ENCODE results near the gene NCOR1. TPM values are rescaled to one million over a fixed set of nuclear protein-coding genes. Genes with fewer than 3 reads are reported as not detected.
A peak's percentile ranks its signal among the peaks of the same experiment; 100 is the strongest.
"Not testable (repeated sequence)": the region's sequence is repeated elsewhere in the genome, so short reads cannot be mapped to it uniquely, and the experiment has no call there.

The NCOR1 gene
- total and polyA plus RNA-seq, 4 experiments from 2014 or later = 26.4 to 169 (median 162) TPM

DNA sequence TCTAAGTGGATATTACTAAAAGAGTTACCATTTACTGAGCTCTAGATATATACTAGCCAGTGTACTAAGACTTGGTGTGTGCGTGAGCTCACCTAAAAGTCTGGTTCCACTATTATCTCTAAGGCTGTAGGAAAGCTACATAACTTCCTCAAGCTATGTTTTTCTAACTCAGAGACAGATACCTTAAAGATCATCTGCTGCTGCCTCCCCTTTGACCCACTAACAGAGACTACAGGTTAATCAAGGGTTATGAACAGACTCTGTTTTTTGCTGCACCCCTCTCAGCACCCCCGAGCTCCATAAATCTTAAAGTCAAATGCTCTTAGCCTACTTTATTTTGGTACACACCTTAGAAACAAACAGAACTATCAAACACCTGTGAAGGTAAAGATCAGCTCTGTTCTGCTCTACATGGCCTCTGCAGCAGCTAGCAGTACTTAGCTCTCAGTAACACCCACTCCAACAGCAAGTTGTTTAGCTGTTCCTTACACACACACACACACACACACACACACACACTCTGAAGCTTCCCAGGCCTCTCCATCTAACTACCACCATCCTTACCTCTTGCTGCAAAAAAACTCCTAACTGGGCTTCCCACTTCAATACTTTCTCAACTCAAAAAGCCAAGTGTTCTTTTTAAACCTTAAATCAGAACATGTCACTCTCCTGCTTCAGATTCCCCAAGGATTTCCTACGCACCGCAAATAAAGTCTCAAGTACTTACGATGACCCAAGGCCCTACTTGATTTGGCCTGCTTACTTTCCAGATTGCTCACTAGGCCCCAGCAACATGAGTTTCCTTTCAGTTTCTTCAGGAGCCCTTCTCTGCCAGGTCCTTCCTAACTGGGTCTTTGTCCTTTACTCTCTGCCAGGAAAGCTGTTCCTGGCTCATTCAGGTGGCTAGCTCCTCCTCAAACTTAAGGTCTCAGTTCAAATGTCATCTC is 12.5 kb downstream of the NCOR1 start:
- DNase-seq; H3K27me3 Mint-ChIP-seq; H3K9me3 Mint-ChIP-seq; H3K9me3 ChIP-seq (ENCODE audit: control insufficient read depth in 1 of 2, low read length in 2 of 2); H3K36me3 ChIP-seq (ENCODE audit: insufficient read depth, low read length); intact Hi-C loops (cut with micrococcal nuclease); H3K27me3 ChIP-seq (ENCODE audit: insufficient read depth, low read length); H3K4me3 ChIP-seq (ENCODE audit: low read length in 2 of 2); H3K36me3 Mint-ChIP-seq: not testable (repeated sequence)
- Histone ChIP-seq H3K27ac (ENCODE audit: low read depth, low read length) (peak overlapping the region; percentile 26), H3K4me1 (ENCODE audit: insufficient read depth, low read length) (peaks cover 57% of the 10 kb centered on the region)
- H3K4me1 Mint-ChIP-seq = peaks cover 45 to 81% (median 62%) of the 10 kb centered on the region in 4 donors
- ChIA-PET POLR2A (ENCODE audit: partially characterized antibody) (interaction anchor here (1.4 kb wide), 1 partner anchor 12 kb away, joined by 4 read pairs; the partner anchor contains the start of gene NCOR1), CTCF (ENCODE audit: partially characterized antibody) (interaction anchor here (0.9 kb wide), 1 partner anchor 149 kb away, joined by 3 read pairs; no protein-coding TSS in a partner anchor)
- H3K27ac Mint-ChIP-seq = peak overlapping the region; percentile 10 to 81 (median 67)
- peak overlapping the region in 7 of 8 donors; percentile 3 to 64 (median 16) for H3K4me3 Mint-ChIP-seq

DNA sequence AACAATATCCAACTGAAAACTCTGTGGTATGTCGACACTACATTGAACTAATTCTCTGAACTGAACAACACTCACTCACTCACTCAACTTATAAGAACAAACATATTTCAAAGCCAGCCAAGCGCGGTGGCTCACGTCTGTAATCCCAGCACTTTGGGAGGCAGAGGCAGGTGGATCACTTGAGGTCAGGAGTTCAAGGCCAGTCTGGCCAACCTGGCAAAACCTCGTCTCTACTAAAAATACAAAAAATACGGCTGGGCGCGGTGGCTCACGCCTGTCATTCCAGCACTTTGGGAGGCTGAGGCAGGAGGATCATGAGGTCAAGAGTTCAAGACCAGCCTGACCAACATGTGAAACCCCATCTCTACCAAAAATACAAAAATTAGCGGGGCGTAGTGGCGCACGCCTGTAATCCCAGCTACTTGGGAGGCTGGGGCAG is 13.6 kb downstream of the NCOR1 start:
- not testable (repeated sequence) for H3K4me3 ChIP-seq (ENCODE audit: low read length in 2 of 2)
- POLR2A ChIA-PET (ENCODE audit: partially characterized antibody) = interaction anchor here (1.4 kb wide), 1 partner anchor 14 kb away, joined by 4 read pairs; the partner anchor contains the start of gene NCOR1

DNA sequence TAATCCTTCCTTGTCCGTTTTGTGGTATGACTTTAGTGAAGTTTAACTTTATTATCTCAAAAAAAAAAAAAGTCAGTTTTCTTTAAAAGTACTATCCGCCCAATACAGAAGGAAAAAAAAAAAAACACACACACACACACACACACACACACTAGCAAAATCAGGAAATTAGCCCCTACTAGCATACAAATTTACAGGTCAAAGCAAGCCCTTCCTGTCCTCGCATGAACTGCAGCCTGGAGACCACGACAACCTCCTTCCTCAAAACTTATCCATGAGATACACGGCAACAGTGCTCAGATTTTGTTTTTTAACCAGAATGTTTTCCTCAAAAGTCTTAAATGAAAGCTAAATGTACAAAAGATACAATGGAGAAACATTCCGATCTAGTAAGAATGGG is 16.2 kb downstream of the NCOR1 start:
- no peak for DNase-seq
- ChIA-PET POLR2A (ENCODE audit: partially characterized antibody) (no interaction called here), CTCF (ENCODE audit: partially characterized antibody) (interaction anchor here (1.3 kb wide), 1 partner anchor 15 kb away, joined by 3 read pairs; no protein-coding TSS in a partner anchor)
- intact Hi-C loops (cut with micrococcal nuclease) = no loop called here
- Mint-ChIP-seq H3K27me3 (no peaks in the 10 kb centered on the region), H3K36me3 (peaks cover 15 to 17% of the 10 kb centered on the region in 2 donors), H3K4me1 (peaks cover 40 to 76% (median 53%) of the 10 kb centered on the region in 4 donors), H3K4me3 (peak overlapping the region in 4 of 8 donors; percentile 9 to 68 (median 58)), H3K27ac (peak overlapping the region; percentile 18 to 86 (median 61)), H3K9me3 (peaks cover 0 to 2% (median 0%) of the 10 kb centered on the region in 8 donors)
- no peaks in the 10 kb centered on the region for H3K9me3 ChIP-seq (ENCODE audit: control insufficient read depth in 1 of 2, low read length in 2 of 2)
- H3K27me3 ChIP-seq (ENCODE audit: insufficient read depth, low read length) = no peaks in the 10 kb centered on the region
- H3K27ac ChIP-seq (ENCODE audit: low read depth, low read length) = no peak overlapping the region
- H3K36me3 ChIP-seq (ENCODE audit: insufficient read depth, low read length) = no peaks in the 10 kb centered on the region
- H3K4me3 ChIP-seq (ENCODE audit: low read length in 2 of 2) = no peak overlapping the region
- peaks cover 54% of the 10 kb centered on the region for H3K4me1 ChIP-seq (ENCODE audit: insufficient read depth, low read length)

More for the DNA sequence above, 13.6 kb downstream of the NCOR1 start:
- CTCF ChIA-PET (ENCODE audit: partially characterized antibody) = interaction anchor here (0.9 to 1.2 kb wide), 2 partner anchors 12 to 148 kb away, joined by 3 to 4 read pairs; no protein-coding TSS in a partner anchor
- DNase-seq; H3K36me3 Mint-ChIP-seq; H3K27me3 Mint-ChIP-seq; H3K27ac ChIP-seq (ENCODE audit: low read depth, low read length); H3K27me3 ChIP-seq (ENCODE audit: insufficient read depth, low read length); H3K9me3 Mint-ChIP-seq; H3K9me3 ChIP-seq (ENCODE audit: control insufficient read depth in 1 of 2, low read length in 2 of 2); intact Hi-C loops (cut with micrococcal nuclease); H3K36me3 ChIP-seq (ENCODE audit: insufficient read depth, low read length): not testable (repeated sequence)
- Mint-ChIP-seq H3K4me3 (peak overlapping the region in 1 of 8 donors; percentile 48), H3K27ac (peak overlapping the region in 5 of 7 donors; percentile 57 to 84 (median 73)), H3K4me1 (peaks cover 45 to 82% (median 59%) of the 10 kb centered on the region in 4 donors)
- peaks cover 57% of the 10 kb centered on the region for H3K4me1 ChIP-seq (ENCODE audit: insufficient read depth, low read length)

DNA sequence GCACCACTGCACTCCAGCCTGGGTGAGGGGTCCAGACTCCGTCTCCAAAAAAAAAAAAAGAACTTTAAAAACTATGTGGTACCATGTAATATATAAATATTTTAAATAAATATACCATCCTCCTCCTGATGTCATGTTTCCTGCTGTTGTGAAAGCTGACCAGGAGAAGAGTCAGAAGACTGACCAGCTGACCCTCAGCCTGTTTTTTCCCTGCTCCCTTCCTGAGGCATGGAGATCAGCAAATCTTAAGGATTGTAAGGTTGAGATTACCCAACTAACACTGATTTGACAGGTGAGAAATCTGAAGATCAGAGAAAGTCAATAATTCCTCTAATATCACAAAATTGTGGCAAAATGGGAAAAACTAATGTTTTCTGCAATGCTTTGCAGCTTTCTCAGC is 18.1 kb downstream of the NCOR1 start:
- no peak overlapping the region for H3K27ac ChIP-seq (ENCODE audit: low read depth, low read length)
- no peak for DNase-seq
- H3K4me3 ChIP-seq (ENCODE audit: low read length in 2 of 2) = no peak overlapping the region
- ChIA-PET POLR2A (ENCODE audit: partially characterized antibody) (no interaction called here), CTCF (ENCODE audit: partially characterized antibody) (no interaction called here)
- H3K36me3 ChIP-seq (ENCODE audit: insufficient read depth, low read length) = peaks cover 7% of the 10 kb centered on the region
- H3K4me3 Mint-ChIP-seq = no peak overlapping the region
- H3K27me3 Mint-ChIP-seq = no peaks in the 10 kb centered on the region
- intact Hi-C loops (cut with micrococcal nuclease) = no loop called here
- no peaks in the 10 kb centered on the region for H3K9me3 ChIP-seq (ENCODE audit: control insufficient read depth in 1 of 2, low read length in 2 of 2)
- H3K4me1 ChIP-seq (ENCODE audit: insufficient read depth, low read length) = peaks cover 46% of the 10 kb centered on the region
- peak overlapping the region in 2 of 7 donors; percentile 52 to 82 for H3K27ac Mint-ChIP-seq
- peaks cover 36 to 64% (median 46%) of the 10 kb centered on the region in 4 donors for H3K4me1 Mint-ChIP-seq
- H3K36me3 Mint-ChIP-seq = peaks cover 28 to 30% of the 10 kb centered on the region in 2 donors
- no peaks in the 10 kb centered on the region for H3K27me3 ChIP-seq (ENCODE audit: insufficient read depth, low read length)
- peaks cover 0 to 2% (median 0%) of the 10 kb centered on the region in 8 donors for H3K9me3 Mint-ChIP-seq

DNA sequence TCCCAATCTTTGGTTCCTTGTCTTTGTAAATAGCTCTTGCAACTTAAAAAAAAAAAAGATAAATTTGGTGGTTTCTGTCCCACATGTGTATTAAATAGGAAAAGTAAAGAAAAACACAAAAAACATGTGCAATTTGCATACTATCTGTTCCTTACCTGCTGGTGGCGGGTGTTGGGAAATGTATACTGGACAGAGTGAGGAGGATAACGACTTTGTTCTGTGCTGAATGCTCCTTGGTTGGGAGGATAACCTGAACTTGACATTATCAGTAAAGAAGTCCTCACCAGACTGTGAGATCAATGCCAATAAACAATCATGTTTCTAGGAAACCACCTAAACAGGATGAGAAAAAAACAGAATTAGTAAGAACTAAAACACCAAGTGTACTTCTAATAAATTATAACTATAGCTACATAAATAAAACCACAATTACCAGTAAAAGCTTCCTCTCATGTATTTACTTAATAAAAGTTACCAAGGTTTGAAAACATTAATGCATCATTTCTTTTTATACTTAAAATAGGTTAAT is 21.0 kb downstream of the NCOR1 start:
- CTCF ChIA-PET (ENCODE audit: partially characterized antibody); H3K27me3 Mint-ChIP-seq; intact Hi-C loops (cut with micrococcal nuclease); H3K27me3 ChIP-seq (ENCODE audit: insufficient read depth, low read length); H3K9me3 ChIP-seq (ENCODE audit: control insufficient read depth in 1 of 2, low read length in 2 of 2); H3K4me3 ChIP-seq (ENCODE audit: low read length in 2 of 2); H3K9me3 Mint-ChIP-seq; H3K27ac ChIP-seq (ENCODE audit: low read depth, low read length): not testable (repeated sequence)
- peak overlapping the region; percentile 64 to 95 (median 89) for H3K27ac Mint-ChIP-seq
- H3K36me3 Mint-ChIP-seq = peaks cover 38 to 51% of the 10 kb centered on the region in 2 donors
- Histone ChIP-seq H3K36me3 (ENCODE audit: insufficient read depth, low read length) (peaks cover 16% of the 10 kb centered on the region), H3K4me1 (ENCODE audit: insufficient read depth, low read length) (peaks cover 36% of the 10 kb centered on the region)
- H3K4me3 Mint-ChIP-seq = peak overlapping the region in 6 of 8 donors; percentile 1 to 30 (median 16)
- H3K4me1 Mint-ChIP-seq = peaks cover 30 to 48% (median 40%) of the 10 kb centered on the region in 4 donors
- DNase-seq = peak in 4 of 5 donors; percentile 20 to 40 (median 28)
- POLR2A ChIA-PET (ENCODE audit: partially characterized antibody) = interaction anchor here (0.6 kb wide), 1 partner anchor 102 kb away, joined by 3 read pairs; no protein-coding TSS in a partner anchor

DNA sequence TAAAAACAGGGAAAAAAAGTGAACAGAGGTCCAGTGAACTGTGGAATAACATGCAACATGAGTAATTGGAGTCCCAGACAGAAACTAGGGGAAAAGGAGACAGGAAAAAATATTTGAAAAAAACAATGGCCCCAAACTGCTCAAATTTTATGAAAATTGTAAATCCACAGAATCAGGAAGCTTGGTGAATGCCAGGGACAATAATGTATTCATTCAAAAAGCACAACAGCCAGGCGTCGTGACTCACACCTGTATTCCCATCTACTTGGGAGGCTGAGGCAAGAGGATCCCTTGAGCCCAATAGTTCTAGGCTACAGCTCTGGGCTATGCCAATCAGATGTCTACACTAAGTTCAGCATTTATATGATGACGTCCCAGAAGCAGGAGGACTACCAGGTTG is 23.7 kb downstream of the NCOR1 start:
- H3K27ac Mint-ChIP-seq = peak overlapping the region in 4 of 7 donors; percentile 37 to 59 (median 43)
- POLR2A ChIA-PET (ENCODE audit: partially characterized antibody) = no interaction called here

More for the DNA sequence above, 23.7 kb downstream of the NCOR1 start:
- H3K4me3 Mint-ChIP-seq = no peak overlapping the region
- no peaks in the 10 kb centered on the region for H3K9me3 Mint-ChIP-seq
- H3K36me3 Mint-ChIP-seq = peaks cover 36 to 51% of the 10 kb centered on the region in 2 donors
- DNase-seq = no peak
- peaks cover 26 to 37% (median 32%) of the 10 kb centered on the region in 4 donors for H3K4me1 Mint-ChIP-seq
- no peak overlapping the region for H3K27ac ChIP-seq (ENCODE audit: low read depth, low read length)
- H3K9me3 ChIP-seq (ENCODE audit: control insufficient read depth in 1 of 2, low read length in 2 of 2) = no peaks in the 10 kb centered on the region
- CTCF ChIA-PET (ENCODE audit: partially characterized antibody) = interaction anchor here (0.5 to 0.7 kb wide), 3 partner anchors 13 to 361 kb away, joined by 3 to 5 read pairs (median 3); no protein-coding TSS in a partner anchor
- H3K4me3 ChIP-seq (ENCODE audit: low read length in 2 of 2) = no peak overlapping the region
- intact Hi-C loops (cut with micrococcal nuclease) = no loop called here
- H3K4me1 ChIP-seq (ENCODE audit: insufficient read depth, low read length) = peaks cover 27% of the 10 kb centered on the region
- H3K36me3 ChIP-seq (ENCODE audit: insufficient read depth, low read length) = peaks cover 16% of the 10 kb centered on the region
- H3K27me3 ChIP-seq (ENCODE audit: insufficient read depth, low read length) = no peaks in the 10 kb centered on the region
- H3K27me3 Mint-ChIP-seq = no peaks in the 10 kb centered on the region
